Fibroblast of lung (primary cell): ENCODE results near the gene NR6A1.

Experiments used
- EZH2 ChIP-seq: IDR thresholded peaks from 2 replicates; pipeline ENCODE4 v1.5.1; 2012; ENCODE audit warnings: low read length, control low read depth, mild to moderate bottlenecking; ENCODE audit errors: missing control alignments
- TF ChIP-seq, protein P1 (sequence below), 2 donors: IDR thresholded peaks in 1 of 2; conservative IDR thresholded peaks in 1 of 2; 1 replicate in 1 of 2; 2 replicates in 1 of 2; pipeline ENCODE4 v1.5.1; 2011 to 2012; ENCODE audit warnings: low read length in 2 of 2, control low read depth in 1 of 2, inconsistent platforms in 1 of 2, low read depth in 1 of 2, mild to moderate bottlenecking in 1 of 2

DNA sequence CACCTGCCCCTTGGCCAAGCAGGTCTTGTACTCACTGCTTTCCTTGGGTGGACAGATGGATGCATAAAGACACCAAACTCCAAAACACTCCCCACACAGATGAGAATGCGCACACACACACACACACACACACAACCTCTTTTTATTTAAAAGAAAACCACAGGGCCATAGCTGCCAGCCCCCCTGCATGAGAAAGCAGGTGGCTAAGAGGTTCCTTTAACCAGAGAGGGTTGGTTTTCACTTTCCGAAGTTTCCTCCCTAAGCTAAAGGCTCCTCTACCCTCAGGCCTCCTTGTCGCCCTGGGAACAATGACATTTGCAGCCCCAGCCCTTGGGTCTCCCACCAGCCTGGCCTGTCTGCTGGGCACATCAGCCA, 275.0 kb downstream of the NR6A1 start:
- TF ChIP-seq, protein P1, sequence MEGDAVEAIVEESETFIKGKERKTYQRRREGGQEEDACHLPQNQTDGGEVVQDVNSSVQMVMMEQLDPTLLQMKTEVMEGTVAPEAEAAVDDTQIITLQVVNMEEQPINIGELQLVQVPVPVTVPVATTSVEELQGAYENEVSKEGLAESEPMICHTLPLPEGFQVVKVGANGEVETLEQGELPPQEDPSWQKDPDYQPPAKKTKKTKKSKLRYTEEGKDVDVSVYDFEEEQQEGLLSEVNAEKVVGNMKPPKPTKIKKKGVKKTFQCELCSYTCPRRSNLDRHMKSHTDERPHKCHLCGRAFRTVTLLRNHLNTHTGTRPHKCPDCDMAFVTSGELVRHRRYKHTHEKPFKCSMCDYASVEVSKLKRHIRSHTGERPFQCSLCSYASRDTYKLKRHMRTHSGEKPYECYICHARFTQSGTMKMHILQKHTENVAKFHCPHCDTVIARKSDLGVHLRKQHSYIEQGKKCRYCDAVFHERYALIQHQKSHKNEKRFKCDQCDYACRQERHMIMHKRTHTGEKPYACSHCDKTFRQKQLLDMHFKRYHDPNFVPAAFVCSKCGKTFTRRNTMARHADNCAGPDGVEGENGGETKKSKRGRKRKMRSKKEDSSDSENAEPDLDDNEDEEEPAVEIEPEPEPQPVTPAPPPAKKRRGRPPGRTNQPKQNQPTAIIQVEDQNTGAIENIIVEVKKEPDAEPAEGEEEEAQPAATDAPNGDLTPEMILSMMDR (conservative IDR thresholded peaks at IDR 0.05 in 1 of 2, IDR thresholded peaks at IDR 0.05 in 1 of 2; ENCODE audit: low read depth in 1 of 2, low read length in 2 of 2), result no peak
- TF ChIP-seq EZH2, result no peak
